CD4-positive, alpha-beta T cell treated with Interleukin-2 at 100 ng/mL for 4 hours (primary cell): ENCODE data around the gene POLR3H.

ENCODE experiments used
- DNase-seq: peaks from one replicate; pipeline ENCODE4 v3.0.0-alpha.2; 2020; ENCODE audit warnings: low spot score

Gene POLR3H

DNA sequence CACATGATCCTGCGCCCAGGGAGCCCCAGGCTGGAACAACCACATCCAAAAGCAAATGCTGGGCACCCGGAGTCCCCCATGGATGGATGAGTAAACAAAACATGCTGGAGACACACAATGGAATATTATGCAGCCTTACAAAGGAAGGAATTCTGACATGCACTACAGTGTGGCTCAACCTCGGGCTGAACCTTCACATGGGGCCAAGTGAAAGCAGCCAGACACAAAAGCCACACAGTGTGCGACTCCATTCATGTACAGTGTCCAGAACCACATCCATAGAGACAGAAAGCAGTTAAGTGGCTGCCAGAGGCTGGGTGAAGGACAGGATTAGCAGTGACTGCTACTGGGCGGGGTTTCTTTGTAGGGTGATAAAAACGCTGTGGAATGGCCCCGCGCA, 10.1 kb downstream of the POLR3H start:
- DNase-seq = no peak

DNA sequence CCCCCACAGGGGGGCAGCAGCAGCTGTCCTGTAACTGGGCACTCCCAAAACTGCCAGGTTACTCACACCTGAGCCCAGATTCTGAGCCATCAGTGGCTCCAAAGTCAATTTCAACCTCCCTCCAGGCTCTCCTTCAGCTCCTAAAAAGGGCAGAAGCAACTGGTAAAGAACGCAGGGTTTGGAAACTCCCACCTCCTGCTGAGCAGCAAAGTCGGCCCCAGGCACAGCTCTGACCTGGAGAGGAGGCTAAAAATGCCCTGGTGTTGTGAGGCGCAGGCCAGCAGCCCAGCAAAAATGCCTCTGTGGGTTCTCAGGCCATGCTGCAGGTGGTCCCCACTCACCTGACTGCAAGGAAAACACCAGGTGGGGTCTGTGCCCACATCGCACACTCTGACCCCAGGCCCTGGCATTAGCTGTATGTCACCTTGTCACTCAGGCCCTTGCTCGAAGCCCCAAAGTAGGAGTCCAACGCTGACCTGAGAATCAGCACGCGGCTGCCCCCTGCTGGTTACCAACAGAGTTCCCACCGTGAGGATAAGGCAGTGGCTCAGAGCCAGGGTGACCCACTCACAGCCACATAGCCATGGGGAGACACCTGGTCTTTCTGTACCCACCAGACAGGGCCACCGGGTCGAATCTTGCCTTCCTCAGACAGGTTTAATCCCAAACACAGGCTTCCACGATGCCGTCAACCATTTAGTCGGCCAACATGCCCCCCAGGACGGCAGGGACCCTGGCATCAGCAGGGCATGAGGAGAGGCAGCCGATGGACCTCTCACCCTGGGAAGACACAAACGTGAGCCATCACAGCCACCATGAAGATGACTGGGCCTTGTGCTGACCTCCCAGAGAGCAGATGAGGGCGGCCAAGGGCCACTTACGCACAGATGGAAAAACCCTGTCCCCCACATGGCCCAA, 11.1 kb downstream of the POLR3H start:
- peak; percentile 72 for DNase-seq

DNA sequence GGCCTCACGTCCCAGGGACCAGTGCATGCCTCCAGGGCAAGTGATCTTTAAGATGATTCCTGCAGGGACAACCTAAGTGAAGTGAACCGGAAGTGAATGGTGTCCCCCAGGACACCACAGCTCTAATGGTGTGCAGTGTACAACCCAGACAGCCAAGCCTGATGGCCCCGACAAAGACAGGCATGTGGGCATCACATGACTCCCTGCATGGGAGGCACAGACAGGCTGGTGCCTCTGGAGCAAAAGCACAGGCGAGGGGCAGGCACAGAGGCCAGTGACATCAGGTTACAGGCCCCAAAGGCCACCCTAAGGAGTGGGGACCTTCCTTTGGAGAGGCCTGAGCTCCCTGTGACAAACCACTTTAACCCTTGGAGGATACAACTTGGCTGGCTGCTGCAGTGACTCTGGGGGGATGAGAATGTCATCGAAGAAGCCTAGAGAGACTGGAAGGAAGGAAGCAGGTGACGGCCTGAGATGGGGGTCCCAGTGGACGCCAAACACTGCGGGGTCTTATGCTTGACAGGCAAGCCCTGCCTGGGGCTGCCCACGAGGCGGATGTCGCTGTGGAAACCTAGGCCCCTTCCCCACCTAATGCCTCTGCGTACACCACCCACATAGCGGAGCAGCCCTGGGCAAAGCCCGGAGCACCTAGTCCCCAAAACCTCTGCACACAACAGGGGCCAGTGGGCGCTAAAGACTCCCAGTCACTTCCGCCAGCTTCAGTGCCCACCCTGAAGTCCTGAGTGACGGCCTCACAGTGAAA, 12.4 kb downstream of the POLR3H start:
- DNase-seq = no peak

DNA sequence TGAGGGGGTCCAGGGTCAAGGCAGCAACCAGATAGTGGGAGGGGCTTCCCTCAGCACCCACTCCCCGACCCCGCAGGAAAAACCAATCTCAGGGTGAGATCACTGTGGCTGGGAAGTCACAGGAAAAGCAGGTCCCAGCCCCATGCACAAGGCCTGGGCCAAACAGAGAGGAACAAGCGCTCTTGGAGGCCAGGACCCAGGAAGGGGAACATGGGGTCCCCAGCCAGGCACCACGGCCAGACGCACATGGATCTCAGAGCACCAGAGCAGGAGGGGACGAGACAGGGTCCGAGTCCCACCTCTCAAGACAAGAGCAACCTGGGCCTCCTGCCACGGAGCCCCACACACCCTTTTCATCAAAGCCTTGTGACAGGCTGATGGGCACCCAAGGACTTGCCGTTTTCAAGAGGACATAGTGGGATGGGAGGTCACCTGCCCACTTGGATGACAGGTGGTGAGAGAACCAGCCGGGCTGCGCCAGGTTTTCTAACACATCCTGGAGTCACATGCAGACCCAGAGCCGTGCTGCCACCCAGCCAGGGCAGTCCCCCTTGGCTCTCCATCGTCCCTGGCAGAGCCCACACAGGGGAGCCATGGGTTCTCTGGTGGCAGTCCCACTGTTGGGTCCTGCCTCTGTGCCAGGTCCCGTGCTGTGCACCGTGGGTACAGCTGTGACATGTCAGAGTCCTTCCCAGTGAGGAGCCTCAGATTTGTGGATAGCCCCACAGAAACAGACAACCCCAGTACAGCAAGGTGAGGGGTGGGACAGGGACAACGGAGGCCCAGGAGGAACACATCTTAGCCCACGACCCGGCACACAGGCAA, 13.2 kb downstream of the POLR3H start:
- no peak for DNase-seq

DNA sequence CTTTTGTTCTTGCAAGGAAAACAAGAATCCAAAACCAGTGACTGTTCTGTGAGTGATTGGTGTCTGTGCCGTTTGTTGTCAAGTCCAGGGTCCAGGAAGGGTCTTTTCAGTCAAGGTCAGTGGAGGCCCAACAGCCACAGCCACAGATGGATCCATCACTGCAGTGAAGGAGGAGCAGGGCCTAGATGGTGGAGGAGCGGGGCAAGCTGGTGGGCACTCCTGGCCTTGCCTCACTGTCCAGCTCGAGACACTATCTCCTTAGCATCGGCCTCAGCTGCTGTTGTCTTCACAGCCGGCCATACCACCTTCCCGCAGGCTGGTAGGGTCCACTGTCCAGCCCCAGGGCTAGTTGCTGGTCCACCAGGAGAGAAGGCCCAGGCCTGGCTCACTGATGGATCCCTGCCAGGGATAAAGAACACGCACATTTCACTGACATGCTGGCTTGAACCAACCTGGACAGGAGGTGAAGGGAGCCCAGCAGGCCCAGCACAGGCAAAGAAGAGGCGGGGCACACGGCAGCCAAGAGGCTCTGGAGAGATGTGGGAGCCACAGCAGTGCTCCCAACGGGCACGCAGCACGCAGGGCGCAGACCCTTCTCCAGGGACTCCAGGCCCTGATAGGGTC, 15.2 kb downstream of the POLR3H start:
- DNase-seq = no peak

DNA sequence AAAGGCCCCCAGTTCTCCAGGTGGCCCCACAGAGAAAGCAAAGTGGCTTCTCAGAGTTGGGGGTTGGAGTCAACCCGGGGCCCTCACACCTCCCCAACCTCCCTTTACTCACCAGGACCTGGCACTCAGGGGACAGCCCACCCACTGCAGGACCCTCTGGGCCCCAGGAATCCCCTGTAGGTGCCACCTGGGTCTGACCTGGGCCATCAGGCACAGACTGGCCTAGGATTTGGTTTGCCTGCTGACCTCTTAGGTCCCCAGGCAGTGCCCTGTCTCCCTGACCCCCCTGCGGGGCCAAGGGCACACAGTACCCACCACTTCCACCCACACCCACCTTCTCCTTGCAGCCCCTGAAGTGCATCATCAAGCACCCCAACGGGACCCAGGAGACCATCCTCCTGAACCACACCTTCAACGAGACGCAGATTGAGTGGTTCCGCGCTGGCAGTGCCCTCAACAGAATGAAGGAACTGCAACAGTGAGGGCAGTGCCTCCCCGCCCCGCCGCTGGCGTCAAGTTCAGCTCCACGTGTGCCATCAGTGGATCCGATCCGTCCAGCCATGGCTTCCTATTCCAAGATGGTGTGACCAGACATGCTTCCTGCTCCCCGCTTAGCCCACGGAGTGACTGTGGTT, 16.0 kb downstream of the POLR3H start:
- DNase-seq = no peak

DNA sequence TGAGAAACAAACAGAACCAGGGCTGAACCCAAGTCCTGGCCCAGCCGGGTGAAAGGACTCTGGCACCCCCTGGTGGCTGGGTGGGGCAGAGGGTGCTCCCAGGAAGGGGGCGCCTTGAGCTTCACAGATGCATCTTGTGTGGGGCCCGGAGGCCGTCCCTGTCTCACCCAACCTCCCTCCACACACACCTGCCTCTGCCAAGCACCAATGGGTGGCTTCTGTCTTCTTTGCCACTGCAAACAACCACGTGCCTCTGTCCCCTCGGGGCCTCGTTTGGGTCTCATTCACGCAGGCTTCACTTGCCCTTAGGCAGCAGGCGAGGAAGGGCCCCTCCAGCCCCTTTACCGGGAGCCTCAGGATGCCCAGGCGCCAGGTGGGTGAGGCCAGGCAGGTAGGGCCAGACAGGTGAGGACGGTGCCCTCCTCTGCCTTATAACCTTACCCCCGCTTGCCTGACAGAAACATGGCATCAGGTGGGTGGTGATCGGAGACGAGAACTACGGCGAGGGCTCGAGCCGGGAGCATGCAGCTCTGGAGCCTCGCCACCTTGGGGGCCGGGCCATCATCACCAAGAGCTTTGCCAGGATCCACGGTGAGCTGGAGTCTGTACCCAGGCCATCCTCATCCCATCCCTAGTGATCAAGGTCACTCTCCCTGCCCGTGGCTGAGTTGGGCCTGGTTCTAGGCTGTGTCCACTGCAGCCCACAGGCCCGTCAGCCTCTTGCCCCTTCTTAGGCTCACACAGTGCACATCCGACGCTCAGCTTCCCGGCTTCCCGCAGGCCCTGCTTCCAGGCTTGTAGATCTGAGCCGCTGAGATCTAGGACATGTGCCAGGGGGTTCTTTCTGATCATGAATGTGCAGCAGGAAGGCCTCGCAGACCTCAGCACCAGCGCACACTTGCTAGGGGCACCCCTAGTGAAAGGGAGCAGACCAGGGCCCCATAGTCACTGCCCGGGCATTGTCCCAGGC, 17.2 kb downstream of the POLR3H start:
- DNase-seq = peak; percentile 66

DNA sequence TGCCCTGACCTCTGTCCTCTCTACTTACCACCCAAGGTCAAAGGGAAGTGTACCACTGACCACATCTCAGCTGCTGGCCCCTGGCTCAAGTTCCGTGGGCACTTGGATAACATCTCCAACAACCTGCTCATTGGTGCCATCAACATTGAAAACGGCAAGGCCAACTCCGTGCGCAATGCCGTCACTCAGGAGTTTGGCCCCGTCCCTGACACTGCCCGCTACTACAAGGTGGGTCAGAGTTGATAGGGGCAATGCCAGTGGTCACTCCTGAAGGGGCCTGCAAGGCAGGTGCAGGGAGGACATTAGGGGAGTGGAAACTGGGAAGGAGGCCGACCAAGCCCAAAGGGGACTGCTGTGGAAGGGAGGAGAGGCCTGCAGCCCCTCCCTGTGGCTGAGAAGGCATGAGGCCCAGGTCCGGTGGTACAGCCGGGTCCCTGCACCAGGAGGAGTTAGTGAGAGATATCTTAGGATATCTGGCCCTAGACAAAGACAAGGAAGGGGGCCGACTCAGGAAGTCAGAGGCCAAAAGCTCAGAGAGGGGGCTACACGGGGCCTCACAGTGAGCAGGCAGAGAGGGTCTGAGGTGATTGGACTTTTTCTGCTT, 17.9 kb downstream of the POLR3H start:
- DNase-seq = no peak

DNA sequence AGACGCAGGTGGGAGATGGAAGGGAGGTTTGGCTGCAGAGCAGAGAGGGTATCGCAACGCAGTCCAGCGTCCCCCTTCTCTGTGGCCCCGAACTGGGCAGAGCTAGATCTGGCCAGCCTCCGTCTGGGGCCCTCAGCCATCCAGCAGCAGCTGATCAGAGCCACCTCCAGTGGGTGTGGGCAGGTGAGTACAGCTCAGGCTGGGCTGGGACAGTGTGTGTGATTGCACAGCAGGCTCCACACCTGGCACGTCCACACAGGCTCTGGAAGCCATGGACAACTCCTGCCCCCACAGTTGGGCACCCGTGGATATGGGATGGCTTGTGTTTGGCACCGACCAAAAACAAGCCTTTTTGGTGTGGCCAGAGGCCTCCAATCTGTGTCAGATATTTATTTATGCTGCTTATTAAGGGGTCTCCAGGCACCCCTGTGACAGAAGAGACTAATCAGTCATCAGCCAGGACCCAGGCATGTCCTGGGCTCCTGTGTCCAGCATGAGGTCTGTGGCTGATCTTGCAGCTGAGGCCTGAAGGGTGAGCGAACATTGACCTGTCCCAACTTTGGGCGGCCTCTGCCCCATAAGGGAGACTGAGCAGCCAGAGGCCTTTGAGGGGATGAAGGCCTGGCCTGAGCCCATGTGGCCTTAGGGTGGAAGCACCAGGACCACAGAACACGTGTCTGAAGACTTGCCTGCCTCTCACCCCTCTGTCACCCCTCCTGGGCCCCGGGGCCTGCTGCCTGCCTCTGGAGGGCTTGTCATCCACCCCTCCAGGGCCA, 18.6 kb downstream of the POLR3H start:
- no peak for DNase-seq

DNA sequence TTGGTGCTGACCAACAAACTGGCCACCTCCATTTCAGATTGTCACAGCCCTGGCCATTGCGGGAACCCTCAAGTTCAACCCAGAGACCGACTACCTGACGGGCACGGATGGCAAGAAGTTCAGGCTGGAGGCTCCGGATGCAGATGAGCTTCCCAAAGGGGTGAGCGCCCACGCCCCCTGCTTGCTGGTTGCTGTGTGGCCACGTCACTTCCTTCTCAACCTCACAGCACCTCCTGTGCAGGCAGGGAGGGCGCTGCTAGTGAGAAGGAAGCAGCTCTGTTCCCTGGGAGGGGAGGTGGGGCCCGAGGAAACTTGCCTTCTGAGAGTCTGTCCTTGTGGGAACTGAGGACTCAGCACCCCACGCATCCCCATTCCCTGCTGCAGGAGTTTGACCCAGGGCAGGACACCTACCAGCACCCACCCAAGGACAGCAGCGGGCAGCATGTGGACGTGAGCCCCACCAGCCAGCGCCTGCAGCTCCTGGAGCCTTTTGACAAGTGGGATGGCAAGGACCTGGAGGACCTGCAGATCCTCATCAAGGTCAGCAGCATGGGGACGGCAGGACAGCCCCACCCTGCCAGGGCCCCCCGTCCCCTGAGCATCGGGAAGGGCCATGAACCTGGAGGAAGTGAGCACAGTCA, 19.3 kb downstream of the POLR3H start:
- peak; percentile 53 for DNase-seq

DNA sequence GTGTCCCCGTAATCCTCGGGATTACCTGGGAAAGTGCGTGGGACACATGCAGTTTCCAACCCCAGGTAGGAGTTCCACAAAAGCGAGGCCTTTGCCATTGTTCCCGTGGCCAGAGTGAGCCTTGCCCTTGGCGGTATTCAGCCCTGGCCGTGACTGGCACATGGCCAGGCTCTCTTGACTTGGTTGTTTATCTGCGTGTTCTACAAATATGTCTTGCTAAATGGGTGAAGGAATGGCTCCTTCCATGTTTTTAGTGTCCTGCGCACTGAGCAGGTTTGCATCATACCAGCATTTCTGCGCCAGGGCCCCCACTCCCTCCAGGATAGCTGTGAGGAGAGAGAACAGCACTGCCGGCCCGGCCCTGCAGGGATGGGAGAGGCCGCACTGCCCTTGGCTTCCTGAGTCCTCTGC, 20.0 kb downstream of the POLR3H start:
- no peak for DNase-seq

DNA sequence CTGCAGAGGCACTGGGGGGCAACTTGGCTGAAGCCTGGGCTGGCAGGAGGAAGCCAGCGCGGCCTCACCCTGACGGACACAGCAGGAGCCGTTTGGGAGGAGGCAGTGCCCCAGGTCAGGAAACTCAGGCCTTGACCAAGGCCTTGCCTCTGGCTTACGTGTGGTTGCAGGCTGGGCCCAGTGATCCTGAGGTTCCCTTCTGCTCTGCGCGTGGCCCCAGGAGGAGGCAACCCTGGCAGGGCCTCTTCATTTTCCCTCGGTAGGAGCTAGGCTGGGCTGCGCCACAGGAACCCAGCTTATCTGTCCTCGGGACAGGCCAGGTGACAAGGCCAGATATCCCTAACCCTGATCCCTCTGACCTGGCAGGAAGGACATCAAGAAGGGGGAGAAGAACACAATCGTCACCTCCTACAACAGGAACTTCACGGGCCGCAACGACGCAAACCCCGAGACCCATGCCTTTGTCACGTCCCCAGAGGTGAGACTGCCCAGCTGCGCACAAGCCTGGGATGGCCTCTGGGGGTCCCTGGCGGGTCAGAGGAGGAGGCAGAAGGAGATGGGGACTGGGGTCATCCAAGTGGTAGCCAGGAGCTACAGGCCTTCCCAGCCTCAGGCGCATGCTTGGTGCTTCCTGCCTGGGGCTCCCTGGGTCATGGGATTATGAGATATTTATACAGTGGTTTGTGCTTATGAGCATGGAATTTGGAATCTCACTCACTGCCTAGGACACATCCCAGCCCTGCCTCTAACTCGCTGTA, 20.6 kb downstream of the POLR3H start:
- no peak for DNase-seq

DNA sequence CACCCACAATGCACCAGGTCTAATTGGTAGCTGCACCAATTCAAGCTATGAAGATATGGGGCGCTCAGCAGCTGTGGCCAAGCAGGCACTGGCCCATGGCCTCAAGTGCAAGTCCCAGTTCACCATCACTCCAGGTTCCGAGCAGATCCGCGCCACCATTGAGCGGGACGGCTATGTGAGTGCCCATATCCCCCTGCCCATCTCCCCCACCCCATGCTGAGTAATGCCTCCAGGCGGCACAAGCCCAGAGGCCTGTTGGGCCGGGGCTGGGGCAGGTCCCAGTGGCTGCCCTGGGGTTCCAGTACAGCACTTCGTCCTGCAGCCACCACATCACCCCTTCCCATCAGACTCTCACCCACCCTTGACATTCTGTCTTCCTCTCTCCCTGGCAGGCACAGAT, 21.5 kb downstream of the POLR3H start:
- no peak for DNase-seq

DNA sequence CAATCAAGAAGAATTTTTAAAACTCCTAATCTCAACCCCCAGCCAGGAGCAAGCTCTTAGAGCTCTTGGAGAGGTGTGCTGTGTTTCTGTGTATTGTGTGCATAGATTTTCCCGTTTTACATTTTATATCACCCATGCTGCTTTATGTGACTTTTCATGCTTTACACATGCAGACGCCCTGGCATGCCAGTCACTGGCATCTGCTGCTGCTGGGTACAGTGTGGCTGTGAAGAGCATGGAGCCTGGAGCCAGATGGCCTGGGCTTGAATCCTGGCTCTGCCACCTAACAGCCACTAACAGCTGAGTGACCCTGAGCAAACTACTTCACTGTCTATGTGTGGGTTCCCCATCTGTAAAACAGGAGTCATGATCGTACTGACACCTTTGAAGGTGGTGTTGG, 23.1 kb downstream of the POLR3H start:
- DNase-seq = no peak

DNA sequence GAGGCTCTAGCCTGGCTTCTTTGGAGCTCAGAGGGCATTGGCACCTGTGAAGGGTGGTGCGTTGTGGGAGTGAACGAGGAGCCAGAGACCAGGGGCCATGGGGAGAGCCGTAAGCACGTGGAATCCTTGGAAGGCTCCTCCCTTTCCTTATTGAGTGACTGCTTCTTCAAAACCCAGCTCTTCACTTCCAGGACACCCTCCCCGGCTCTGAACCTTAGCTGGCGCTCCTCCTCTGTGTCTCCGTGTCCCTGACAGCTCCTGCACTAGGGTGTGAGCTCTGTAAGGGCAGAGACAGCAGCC, 26.3 kb downstream of the POLR3H start:
- DNase-seq = no peak

DNA sequence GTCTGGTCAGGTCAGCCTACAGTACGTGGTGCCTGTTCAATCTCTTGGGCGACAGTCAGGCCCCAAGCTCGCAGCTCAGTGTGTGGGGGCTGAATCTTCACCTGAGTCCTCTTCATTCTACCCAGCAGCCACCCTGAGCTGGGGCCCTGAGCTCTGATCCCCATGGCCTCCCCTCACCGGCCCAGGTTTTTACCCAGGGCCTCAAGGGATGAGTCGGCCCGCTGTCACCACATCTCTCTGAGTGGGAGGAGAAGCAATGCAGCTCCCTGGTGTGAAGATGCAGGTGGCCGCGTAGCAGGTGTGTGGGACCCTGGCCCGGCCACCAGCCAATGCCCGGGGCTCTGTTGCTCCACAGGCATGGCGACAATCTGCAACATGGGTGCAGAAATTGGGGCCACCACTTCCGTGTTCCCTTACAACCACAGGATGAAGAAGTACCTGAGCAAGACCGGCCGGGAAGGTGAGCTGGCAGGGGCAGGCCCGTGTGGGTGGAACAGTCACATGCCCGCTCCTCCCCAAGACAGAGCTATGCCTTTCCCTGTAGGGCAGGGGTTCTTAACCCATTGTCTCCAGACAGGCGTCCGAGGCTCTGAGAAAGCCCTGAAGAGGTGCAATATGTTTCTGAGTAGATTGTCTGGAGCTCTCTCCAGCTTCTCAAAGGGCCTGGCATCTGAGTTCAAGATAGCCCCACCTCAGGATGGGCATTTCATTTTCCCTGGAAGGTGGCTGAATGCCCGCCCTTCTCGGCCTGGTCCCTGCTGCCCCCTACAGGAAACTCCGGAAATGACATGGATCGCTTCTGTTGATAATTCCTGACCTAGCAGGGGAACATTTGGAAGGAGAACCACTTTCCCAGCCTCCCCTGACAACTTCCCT, 26.9 kb downstream of the POLR3H start:
- DNase-seq = peak; percentile 48

DNA sequence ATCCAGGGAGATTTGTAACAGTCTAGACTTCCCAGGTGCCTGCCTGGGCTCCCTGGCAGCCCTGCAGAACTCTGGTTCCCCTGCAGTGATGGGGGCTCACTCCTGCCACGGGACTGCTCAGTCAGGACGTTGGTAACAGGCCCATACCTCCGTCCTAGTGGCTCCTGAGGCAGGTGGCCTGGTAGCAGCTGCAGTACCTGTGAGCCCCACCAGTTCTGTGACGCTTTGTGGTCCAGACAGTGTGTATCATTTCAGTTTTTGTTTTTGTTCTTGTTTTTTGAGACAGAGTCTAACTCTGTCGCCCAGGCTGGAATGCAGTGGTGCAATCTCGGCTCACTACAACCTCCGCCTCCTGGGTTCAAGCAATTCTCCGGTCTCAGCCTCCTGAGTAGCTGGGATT, 27.8 kb downstream of the POLR3H start:
- DNase-seq = no peak
